ENCODE data around the gene CNTNAP5.

GRCh38 chr2:124286089-124286783 is 261.1 kb downstream of the CNTNAP5 start:
- no peak for TF ChIP-seq YY1 (IDR thresholded peaks at IDR 0.05; ENCODE audit: insufficient read depth, insufficient read length)
- TF ChIP-seq SUZ12 (IDR thresholded peaks at IDR 0.05; ENCODE audit: extremely low read depth, insufficient read depth, insufficient read length), result no peak
- no peak for TF ChIP-seq ZNF274 (IDR thresholded peaks at IDR 0.05; ENCODE audit: low read depth, low read length)
